ENCODE data around the gene GHRHR. TPM values are rescaled to one million over a fixed set of nuclear protein-coding genes. Genes with fewer than 3 reads are reported as not detected.
A peak's percentile ranks its signal among the peaks of the same experiment; 100 is the strongest.

GHRHR gene
- total and polyA plus RNA-seq, 9 of the 15 experiments (the other 6 are each of a cell fraction or from before 2014, with no cell fraction given): not detected

DNA sequence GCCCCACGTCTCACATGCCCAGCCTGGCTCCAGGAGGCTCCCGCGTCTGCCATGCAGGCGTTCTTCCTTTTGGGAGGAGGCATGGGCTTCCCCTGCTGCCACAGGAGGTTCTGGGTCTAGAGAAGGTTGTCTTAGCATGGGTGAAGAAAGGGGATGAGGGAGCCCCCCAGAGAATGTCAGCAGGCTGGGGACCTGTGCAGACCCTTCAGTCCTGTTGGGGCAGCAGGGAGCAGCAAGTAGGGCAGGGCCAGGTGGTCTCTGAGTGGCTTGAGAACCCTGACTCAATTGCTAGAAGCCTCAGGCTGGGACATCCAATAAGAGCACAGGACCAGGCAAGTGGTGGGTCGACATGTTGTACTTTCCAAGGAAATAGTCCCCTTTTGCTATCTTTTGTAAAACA, 54.0 kb downstream of the GHRHR start:
- WGBS (ENCODE audit: insufficient coverage, low coverage, missing lambda C conversion rate): 0% methylated on average over 5 of the region's 5 CpGs
- DNase-seq (ENCODE audit: extremely low read depth in 1 of 4, low spot score in 3 of 4): no peak
- H3K9me1 ChIP-seq (ENCODE audit: control insufficient read depth, insufficient read depth, low read length): peaks cover 4% of the 10 kb centered on the region
- CTCF ChIA-PET (ENCODE audit: low intra/inter-chr PET ratio): no interaction called here
- no peaks in the 10 kb centered on the region for H3K79me2 ChIP-seq (ENCODE audit: control insufficient read depth, insufficient read depth, low read length)
- intact Hi-C loops (cut with micrococcal nuclease) (no loop called here), in situ Hi-C loops (cut with MboI) (no loop called here)
- no peak overlapping the region for H3K9ac ChIP-seq (ENCODE audit: insufficient read depth in 1 of 2, low read depth in 2 of 2, low read length in 2 of 2)
- no peaks in the 10 kb centered on the region for H3K36me3 ChIP-seq (ENCODE audit: control insufficient read depth, insufficient read depth, low read length)
- POLR2A ChIA-PET: interaction anchor here (1.5 kb wide), 1 partner anchor 9 kb away, joined by 4 read pairs; no protein-coding TSS in a partner anchor
- peaks cover 0 to 11% of the 10 kb centered on the region in 2 experiments; a peak in 2 of 5 replicates for H3K27me3 ChIP-seq (ENCODE audit: control insufficient read depth in 2 of 2, insufficient read depth in 2 of 2, low read length in 2 of 2)
- H2AFZ ChIP-seq (ENCODE audit: low read depth, low read length): no peak overlapping the region
- 0 out of 2 replicates have a peak, but pooled peaks cover 14% of the 10 kb centered on the region for H4K20me1 ChIP-seq (replicated peaks; ENCODE audit: control insufficient read depth, insufficient read depth, low read length)
- no peak for ATAC-seq
- no TSS peak for BruUV-seq (replicated peaks)
- H3K9me3 ChIP-seq (replicated peaks; ENCODE audit: control insufficient read depth, insufficient read depth, low read depth, low read length): no peaks in the 10 kb centered on the region
- TF ChIP-seq RFX1 (IDR thresholded peaks at IDR 0.05) (0 out of 2 replicates have a peak, but pooled peaks have one; percentile 1), MTA3 (IDR thresholded peaks at IDR 0.05; ENCODE audit: borderline replicate concordance) (no peak)
- H3K4me1 ChIP-seq (replicated peaks in 1 of 2; ENCODE audit: control insufficient read depth in 2 of 2, insufficient read depth in 2 of 2, low read length in 2 of 2): no peaks in the 10 kb centered on the region
- H3K4me3 ChIP-seq: no peak overlapping the region
- no peak for FAIRE-seq
- H3K27ac ChIP-seq (ENCODE audit: extremely low read depth, low read depth, low read length): no peak overlapping the region
- H3K4me2 ChIP-seq (ENCODE audit: insufficient read depth, low read length): no peak overlapping the region

DNA sequence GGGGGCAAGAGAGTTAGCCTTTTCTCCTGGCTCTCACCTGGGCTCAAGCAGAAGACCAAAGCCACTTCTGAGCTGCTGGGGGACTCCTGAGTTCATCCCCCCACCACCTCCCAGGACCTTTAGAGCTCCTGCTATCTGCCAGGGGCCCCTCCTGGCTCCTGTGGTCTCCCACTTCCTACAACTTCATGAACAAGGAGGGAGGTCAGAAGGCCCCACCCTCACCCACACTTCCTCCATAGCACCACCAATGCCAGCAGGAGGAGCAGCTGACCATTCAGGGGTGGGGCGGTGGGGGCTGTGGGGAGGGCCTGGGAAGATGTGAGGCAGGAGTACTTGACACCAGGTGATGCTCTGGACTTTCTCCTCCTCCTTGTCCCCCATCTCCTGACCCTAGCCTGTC, 55.8 kb downstream of the GHRHR start:
- FAIRE-seq (no peak), DNase-seq (ENCODE audit: extremely low read depth in 1 of 4, low spot score in 3 of 4) (no peak), ATAC-seq (no peak)
- H3K27me3 ChIP-seq (ENCODE audit: control insufficient read depth in 2 of 2, insufficient read depth in 2 of 2, low read length in 2 of 2): peaks cover 0 to 7% of the 10 kb centered on the region in 2 experiments; a peak in 2 of 5 replicates
- intact Hi-C loops (cut with micrococcal nuclease) (no loop called here), in situ Hi-C loops (cut with MboI) (no loop called here)
- no peak overlapping the region for H3K4me2 ChIP-seq (ENCODE audit: insufficient read depth, low read length)
- no peak overlapping the region for H3K27ac ChIP-seq (ENCODE audit: extremely low read depth, low read depth, low read length)
- 0 out of 2 replicates have a peak, but pooled peaks cover 14% of the 10 kb centered on the region for H4K20me1 ChIP-seq (replicated peaks; ENCODE audit: control insufficient read depth, insufficient read depth, low read length)
- ChIA-PET POLR2A (interaction anchor here (1.6 kb wide), 1 partner anchor 18 kb away, joined by 4 read pairs; no protein-coding TSS in a partner anchor), CTCF (ENCODE audit: low intra/inter-chr PET ratio) (no interaction called here)
- 0% methylated on average over 1 of the region's 1 CpG for WGBS (ENCODE audit: insufficient coverage, low coverage, missing lambda C conversion rate)
- no peak overlapping the region for H2AFZ ChIP-seq (ENCODE audit: low read depth, low read length)
- no peak overlapping the region for H3K9ac ChIP-seq (ENCODE audit: insufficient read depth in 1 of 2, low read depth in 2 of 2, low read length in 2 of 2)
- no TSS peak for BruUV-seq (replicated peaks)
- H3K9me1 ChIP-seq (ENCODE audit: control insufficient read depth, insufficient read depth, low read length): peaks cover 4% of the 10 kb centered on the region
- no peaks in the 10 kb centered on the region for H3K36me3 ChIP-seq (ENCODE audit: control insufficient read depth, insufficient read depth, low read length)
- H3K79me2 ChIP-seq (ENCODE audit: control insufficient read depth, insufficient read depth, low read length): no peaks in the 10 kb centered on the region
- no peaks in the 10 kb centered on the region for H3K4me1 ChIP-seq (replicated peaks in 1 of 2; ENCODE audit: control insufficient read depth in 2 of 2, insufficient read depth in 2 of 2, low read length in 2 of 2)
- TF ChIP-seq, protein P1, sequence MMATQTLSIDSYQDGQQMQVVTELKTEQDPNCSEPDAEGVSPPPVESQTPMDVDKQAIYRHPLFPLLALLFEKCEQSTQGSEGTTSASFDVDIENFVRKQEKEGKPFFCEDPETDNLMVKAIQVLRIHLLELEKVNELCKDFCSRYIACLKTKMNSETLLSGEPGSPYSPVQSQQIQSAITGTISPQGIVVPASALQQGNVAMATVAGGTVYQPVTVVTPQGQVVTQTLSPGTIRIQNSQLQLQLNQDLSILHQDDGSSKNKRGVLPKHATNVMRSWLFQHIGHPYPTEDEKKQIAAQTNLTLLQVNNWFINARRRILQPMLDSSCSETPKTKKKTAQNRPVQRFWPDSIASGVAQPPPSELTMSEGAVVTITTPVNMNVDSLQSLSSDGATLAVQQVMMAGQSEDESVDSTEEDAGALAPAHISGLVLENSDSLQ (IDR thresholded peaks at IDR 0.05): no peak
- TF ChIP-seq, protein P2, sequence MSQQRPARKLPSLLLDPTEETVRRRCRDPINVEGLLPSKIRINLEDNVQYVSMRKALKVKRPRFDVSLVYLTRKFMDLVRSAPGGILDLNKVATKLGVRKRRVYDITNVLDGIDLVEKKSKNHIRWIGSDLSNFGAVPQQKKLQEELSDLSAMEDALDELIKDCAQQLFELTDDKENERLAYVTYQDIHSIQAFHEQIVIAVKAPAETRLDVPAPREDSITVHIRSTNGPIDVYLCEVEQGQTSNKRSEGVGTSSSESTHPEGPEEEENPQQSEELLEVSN (IDR thresholded peaks at IDR 0.05; ENCODE audit: borderline replicate concordance in 1 of 2, extremely low read depth in 1 of 2, insufficient read depth in 1 of 2, insufficient read length in 1 of 2, low read depth in 1 of 2, low read length in 1 of 2, poor library complexity in 1 of 2, severe bottlenecking in 1 of 2): no peak
- TF ChIP-seq TARDBP (IDR thresholded peaks at IDR 0.05): no peak
- TF ChIP-seq, protein P3, sequence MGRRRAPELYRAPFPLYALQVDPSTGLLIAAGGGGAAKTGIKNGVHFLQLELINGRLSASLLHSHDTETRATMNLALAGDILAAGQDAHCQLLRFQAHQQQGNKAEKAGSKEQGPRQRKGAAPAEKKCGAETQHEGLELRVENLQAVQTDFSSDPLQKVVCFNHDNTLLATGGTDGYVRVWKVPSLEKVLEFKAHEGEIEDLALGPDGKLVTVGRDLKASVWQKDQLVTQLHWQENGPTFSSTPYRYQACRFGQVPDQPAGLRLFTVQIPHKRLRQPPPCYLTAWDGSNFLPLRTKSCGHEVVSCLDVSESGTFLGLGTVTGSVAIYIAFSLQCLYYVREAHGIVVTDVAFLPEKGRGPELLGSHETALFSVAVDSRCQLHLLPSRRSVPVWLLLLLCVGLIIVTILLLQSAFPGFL (CRISPR knock-in tag; IDR thresholded peaks at IDR 0.05): no peak
- TF ChIP-seq RUNX1 (IDR thresholded peaks at IDR 0.05; ENCODE audit: low read depth): no peak
- no peaks in the 10 kb centered on the region for H3K9me3 ChIP-seq (replicated peaks; ENCODE audit: control insufficient read depth, insufficient read depth, low read depth, low read length)
- no peak overlapping the region for H3K4me3 ChIP-seq

Measured in K562 (cell line).